ENCODE results near the gene STXBP5L. TPM values are rescaled to one million over a fixed set of nuclear protein-coding genes. Genes with fewer than 3 reads are reported as not detected.

Gene STXBP5L
- total and polyA plus RNA-seq, 2 donors = 1.8 to 3.4 TPM

DNA sequence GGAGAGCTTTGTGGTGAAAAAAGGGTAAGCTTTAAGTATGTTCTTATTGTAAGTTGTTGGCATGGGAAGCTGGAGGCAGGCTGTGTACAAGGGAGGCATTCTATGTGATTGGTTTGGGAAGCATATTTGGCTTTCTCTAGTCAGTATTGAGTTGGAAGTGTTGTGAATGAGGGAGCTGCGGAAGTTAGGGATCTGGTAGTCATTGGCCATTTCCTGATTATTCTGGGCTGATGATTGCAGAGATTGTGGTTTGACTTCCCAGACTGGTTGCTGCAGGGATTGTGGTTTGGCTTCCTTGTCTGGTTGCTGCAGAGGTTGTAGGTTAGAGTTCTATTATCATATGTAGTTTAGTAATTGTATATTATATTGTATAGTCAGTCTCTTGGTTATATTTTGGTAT is 21.0 kb downstream of the STXBP5L start:
- Histone ChIP-seq H3K4me3 (ENCODE audit: low read depth, low read length) (no peak overlapping the region), H3K36me3 (ENCODE audit: insufficient read depth) (no peaks in the 10 kb centered on the region), H3K4me1 (ENCODE audit: insufficient read depth) (no peaks in the 10 kb centered on the region), H3K27ac (ENCODE audit: low read depth) (no peak overlapping the region)
- DNase-seq (ENCODE audit: extremely low spot score) = no peak
- 63% methylated on average over 1 of the region's 1 CpG for WGBS

- Histone ChIP-seq H3K27ac (ENCODE audit: low read depth) (no peak overlapping the region), H3K4me3 (ENCODE audit: low read depth, low read length) (no peak overlapping the region), H3K4me1 (ENCODE audit: insufficient read depth) (no peaks in the 10 kb centered on the region), H3K36me3 (ENCODE audit: insufficient read depth) (no peaks in the 10 kb centered on the region)
- WGBS = 78% methylated on average over 2 of the region's 2 CpGs
- no peak for DNase-seq (ENCODE audit: extremely low spot score)
Measured at GRCh38 chr3:120931593-120931992, 23.6 kb downstream of the STXBP5L start.

DNA sequence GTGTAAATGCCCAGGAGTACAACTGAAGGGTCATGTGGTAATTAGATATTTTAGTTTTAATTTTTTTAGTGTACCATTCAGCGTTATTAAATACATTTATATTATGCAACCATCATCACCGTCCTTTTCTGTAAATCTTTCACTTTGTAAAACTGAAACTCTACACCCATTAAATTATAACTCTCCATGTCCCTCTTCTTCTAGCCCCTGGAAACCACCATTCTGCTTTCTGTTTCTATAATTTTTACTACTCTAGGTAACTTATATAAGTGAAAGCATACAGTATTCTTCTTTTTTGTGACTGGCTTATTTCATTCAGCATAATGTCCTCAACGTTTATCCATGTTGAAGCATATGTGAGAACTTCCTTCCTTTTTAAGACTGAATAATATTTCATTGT is 48.1 kb downstream of the STXBP5L start:
- Histone ChIP-seq H3K4me1 (ENCODE audit: insufficient read depth) (no peaks in the 10 kb centered on the region), H3K36me3 (ENCODE audit: insufficient read depth) (no peaks in the 10 kb centered on the region), H3K27ac (ENCODE audit: low read depth) (no peak overlapping the region), H3K4me3 (ENCODE audit: low read depth, low read length) (no peak overlapping the region)
- no peak for DNase-seq (ENCODE audit: extremely low spot score)
- WGBS = 77% methylated on average over 3 of the region's 3 CpGs

GRCh38 chr3:120982608-120983320 is 74.8 kb downstream of the STXBP5L start:
- no peaks in the 10 kb centered on the region for H3K36me3 ChIP-seq (ENCODE audit: insufficient read depth)
- no peak for DNase-seq (ENCODE audit: extremely low spot score)
- no peaks in the 10 kb centered on the region for H3K4me1 ChIP-seq (ENCODE audit: insufficient read depth)
- no peak overlapping the region for H3K4me3 ChIP-seq (ENCODE audit: low read depth, low read length)
- WGBS = 84% methylated on average over 3 of the region's 3 CpGs
- no peak overlapping the region for H3K27ac ChIP-seq (ENCODE audit: low read depth)

GRCh38 chr3:120983321-120983665 is 75.3 kb downstream of the STXBP5L start:
- Histone ChIP-seq H3K4me1 (ENCODE audit: insufficient read depth) (no peaks in the 10 kb centered on the region), H3K27ac (ENCODE audit: low read depth) (no peak overlapping the region), H3K36me3 (ENCODE audit: insufficient read depth) (no peaks in the 10 kb centered on the region), H3K4me3 (ENCODE audit: low read depth, low read length) (no peak overlapping the region)
- WGBS = 40% methylated on average over 1 of the region's 1 CpG
- DNase-seq (ENCODE audit: extremely low spot score) = no peak

- H3K4me3 ChIP-seq (ENCODE audit: low read depth, low read length) = no peak overlapping the region
- H3K4me1 ChIP-seq (ENCODE audit: insufficient read depth) = no peaks in the 10 kb centered on the region
- no peaks in the 10 kb centered on the region for H3K36me3 ChIP-seq (ENCODE audit: insufficient read depth)
- H3K27ac ChIP-seq (ENCODE audit: low read depth) = no peak overlapping the region
- WGBS = 40% methylated on average over 2 of the region's 2 CpGs
- DNase-seq (ENCODE audit: extremely low spot score) = no peak
Measured at GRCh38 chr3:120983841-120984240, 75.8 kb downstream of the STXBP5L start.

GRCh38 chr3:120985242-120985641 is 77.2 kb downstream of the STXBP5L start:
- 60% methylated on average over 1 of the region's 1 CpG for WGBS

GRCh38 chr3:120988994-120989393 is 81.0 kb downstream of the STXBP5L start:
- no peak overlapping the region for H3K27ac ChIP-seq (ENCODE audit: low read depth)
- WGBS = 96% methylated on average over 4 of the region's 4 CpGs
- H3K4me1 ChIP-seq (ENCODE audit: insufficient read depth) = no peaks in the 10 kb centered on the region
- no peak for DNase-seq (ENCODE audit: extremely low spot score)
- no peak overlapping the region for H3K4me3 ChIP-seq (ENCODE audit: low read depth, low read length)
- no peaks in the 10 kb centered on the region for H3K36me3 ChIP-seq (ENCODE audit: insufficient read depth)

More at GRCh38 chr3:120985242-120985641, 77.2 kb downstream of the STXBP5L start:
- no peak for DNase-seq (ENCODE audit: extremely low spot score)
- Histone ChIP-seq H3K4me3 (ENCODE audit: low read depth, low read length) (no peak overlapping the region), H3K27ac (ENCODE audit: low read depth) (no peak overlapping the region), H3K36me3 (ENCODE audit: insufficient read depth) (no peaks in the 10 kb centered on the region), H3K4me1 (ENCODE audit: insufficient read depth) (no peaks in the 10 kb centered on the region)

GRCh38 chr3:121018917-121019321 is 110.9 kb downstream of the STXBP5L start:
- WGBS = 81% methylated on average over 8 of the region's 8 CpGs
- Histone ChIP-seq H3K27ac (ENCODE audit: low read depth) (no peak overlapping the region), H3K36me3 (ENCODE audit: insufficient read depth) (no peaks in the 10 kb centered on the region), H3K4me1 (ENCODE audit: insufficient read depth) (no peaks in the 10 kb centered on the region), H3K4me3 (ENCODE audit: low read depth, low read length) (no peak overlapping the region)
- DNase-seq (ENCODE audit: extremely low spot score) = no peak

DNA sequence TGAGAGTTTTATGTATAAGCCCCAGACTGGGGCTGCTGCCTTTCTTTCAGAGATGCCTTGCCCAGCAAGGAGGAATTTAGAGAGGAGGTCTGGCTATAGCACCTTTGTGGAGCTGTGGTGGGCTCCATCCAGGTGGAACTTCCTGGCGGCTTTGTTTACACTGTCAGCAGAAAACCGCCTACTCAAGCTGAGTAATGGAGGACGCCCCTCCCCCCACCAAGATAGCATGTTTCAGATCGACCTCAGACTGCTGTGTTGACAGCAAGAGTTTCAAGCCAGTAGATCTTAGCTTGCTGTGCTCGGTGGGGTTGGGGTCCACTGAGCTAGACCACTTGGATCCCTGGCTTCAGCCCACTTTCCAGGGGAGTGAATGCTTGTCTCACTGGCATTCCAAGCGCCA is 155.6 kb downstream of the STXBP5L start:
- H3K4me1 ChIP-seq (ENCODE audit: insufficient read depth) = no peaks in the 10 kb centered on the region
- WGBS = 71% methylated on average over 6 of the region's 6 CpGs
- H3K36me3 ChIP-seq (ENCODE audit: insufficient read depth) = no peaks in the 10 kb centered on the region
- H3K27ac ChIP-seq (ENCODE audit: low read depth) = no peak overlapping the region
- DNase-seq (ENCODE audit: extremely low spot score) = no peak
- H3K4me3 ChIP-seq (ENCODE audit: low read depth, low read length) = no peak overlapping the region

DNA sequence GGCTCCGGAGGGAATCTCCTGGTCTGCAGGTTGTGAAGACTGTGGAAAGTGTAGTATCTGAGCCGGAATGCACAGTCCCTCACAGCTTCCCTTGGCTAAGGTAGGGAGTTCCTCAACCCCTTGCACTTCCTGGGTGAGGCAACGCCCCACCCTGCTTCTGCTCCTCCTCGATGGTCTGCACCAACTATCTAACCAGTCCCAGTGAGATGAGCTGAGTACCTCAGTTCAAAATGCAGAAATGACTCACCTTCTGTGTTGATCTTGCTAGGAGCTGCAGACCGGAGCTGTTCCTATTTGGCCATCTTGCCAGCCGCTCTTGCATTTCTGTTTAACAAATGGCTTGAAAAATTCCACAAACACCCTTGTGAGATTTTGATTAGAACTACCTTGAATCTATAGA is 156.1 kb downstream of the STXBP5L start:
- Histone ChIP-seq H3K27ac (ENCODE audit: low read depth) (no peak overlapping the region), H3K36me3 (ENCODE audit: insufficient read depth) (no peaks in the 10 kb centered on the region), H3K4me1 (ENCODE audit: insufficient read depth) (no peaks in the 10 kb centered on the region), H3K4me3 (ENCODE audit: low read depth, low read length) (no peak overlapping the region)
- no peak for DNase-seq (ENCODE audit: extremely low spot score)
- 86% methylated on average over 6 of the region's 6 CpGs for WGBS

DNA sequence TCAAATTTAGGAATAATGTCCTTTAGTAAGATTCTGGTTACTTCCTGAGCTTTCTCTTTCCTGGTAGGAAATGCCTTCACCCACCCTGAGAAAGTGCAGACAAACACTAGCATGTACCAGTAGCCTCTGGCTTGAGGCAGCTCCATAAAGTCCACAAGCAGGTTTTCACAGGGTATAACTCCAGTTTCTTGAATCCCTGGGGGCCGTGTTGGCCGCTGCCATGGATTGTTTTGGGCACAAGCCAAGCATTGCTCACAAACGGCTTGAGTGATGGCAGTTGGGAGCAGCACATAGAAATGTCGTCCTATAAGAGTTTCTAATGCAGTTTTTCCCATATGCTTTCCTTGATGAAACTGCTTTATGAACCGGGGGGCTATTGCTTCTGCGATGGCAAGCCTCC is 164.1 kb downstream of the STXBP5L start:
- Histone ChIP-seq H3K4me1 (ENCODE audit: insufficient read depth) (no peaks in the 10 kb centered on the region), H3K4me3 (ENCODE audit: low read depth, low read length) (no peak overlapping the region), H3K27ac (ENCODE audit: low read depth) (no peak overlapping the region), H3K36me3 (ENCODE audit: insufficient read depth) (no peaks in the 10 kb centered on the region)
- no peak for DNase-seq (ENCODE audit: extremely low spot score)
- WGBS = 29% methylated on average over 6 of the region's 6 CpGs

- DNase-seq (ENCODE audit: extremely low spot score) = no peak
- WGBS = 87% methylated on average over 7 of the region's 7 CpGs
- no peak overlapping the region for H3K4me3 ChIP-seq (ENCODE audit: low read depth, low read length)
Measured at GRCh38 chr3:121073011-121073410, 165.0 kb downstream of the STXBP5L start.

GRCh38 chr3:121075191-121075590 is 167.2 kb downstream of the STXBP5L start:
- 89% methylated on average over 3 of the region's 3 CpGs for WGBS
- no peaks in the 10 kb centered on the region for H3K36me3 ChIP-seq (ENCODE audit: insufficient read depth)
- no peak overlapping the region for H3K4me3 ChIP-seq (ENCODE audit: low read depth, low read length)
- no peaks in the 10 kb centered on the region for H3K4me1 ChIP-seq (ENCODE audit: insufficient read depth)
- no peak for DNase-seq (ENCODE audit: extremely low spot score)
- no peak overlapping the region for H3K27ac ChIP-seq (ENCODE audit: low read depth)

More at GRCh38 chr3:121073011-121073410, 165.0 kb downstream of the STXBP5L start:
- Histone ChIP-seq H3K4me1 (ENCODE audit: insufficient read depth) (no peaks in the 10 kb centered on the region), H3K36me3 (ENCODE audit: insufficient read depth) (no peaks in the 10 kb centered on the region), H3K27ac (ENCODE audit: low read depth) (no peak overlapping the region)

Data from urinary bladder (tissue), 4 donors.